Mucosa of stomach (tissue), 1 donor: Measurements from ENCODE around the gene APLF.

Experiments
- H3K27me3 ChIP-seq: one replicate; pipeline ENCODE4 v1.7.0; 2013; ENCODE audit warnings: mild to moderate bottlenecking, low read length; ENCODE audit not compliant: control insufficient read depth, insufficient read depth
- H3K36me3 ChIP-seq: one replicate; pipeline ENCODE4 v1.7.0; 2013; ENCODE audit warnings: low read length; ENCODE audit not compliant: control insufficient read depth, insufficient read depth
- H3K4me1 ChIP-seq: one replicate; pipeline ENCODE4 v1.7.0; 2013; ENCODE audit warnings: mild to moderate bottlenecking, low read length; ENCODE audit not compliant: control insufficient read depth, insufficient read depth
- H3K4me3 ChIP-seq: one replicate; pipeline ENCODE4 v1.7.0; 2013; ENCODE audit warnings: low read length
- H3K9ac ChIP-seq: one replicate; pipeline ENCODE4 v1.7.0; 2013; ENCODE audit warnings: mild to moderate bottlenecking, low read length, moderate library complexity
- H3K9me3 ChIP-seq: one replicate; pipeline ENCODE4 v1.7.0; 2013; ENCODE audit warnings: mild to moderate bottlenecking, low read length, moderate library complexity; ENCODE audit not compliant: control insufficient read depth
- donor health status: Pancreatic carcinoma.

Gene APLF

DNA sequence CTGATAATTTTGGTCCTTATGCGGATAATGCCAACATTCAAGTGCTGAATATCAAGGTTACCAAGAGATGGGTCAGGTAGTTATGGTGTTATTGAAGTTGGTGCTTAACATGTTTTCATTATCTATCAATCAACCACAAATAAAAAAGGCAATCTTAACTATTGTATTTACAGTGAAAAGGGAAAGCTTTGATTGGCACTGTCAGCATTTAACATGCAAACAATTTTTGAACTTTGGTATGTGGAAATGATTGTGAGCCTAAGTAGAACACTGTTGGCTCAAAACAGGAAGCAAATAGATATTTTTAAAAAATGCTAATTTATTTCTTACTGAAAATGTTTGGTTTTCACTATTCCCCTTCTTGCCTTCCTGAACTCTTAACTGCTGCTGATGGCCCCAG lies 21.9 kb downstream of the APLF start:
- Histone ChIP-seq H3K9ac (no peak overlapping the region), H3K4me3 (no peak overlapping the region), H3K9me3 (no peaks in the 10 kb centered on the region), H3K36me3 (no peaks in the 10 kb centered on the region), H3K4me1 (peaks cover 4% of the 10 kb centered on the region), H3K27me3 (no peaks in the 10 kb centered on the region)

DNA sequence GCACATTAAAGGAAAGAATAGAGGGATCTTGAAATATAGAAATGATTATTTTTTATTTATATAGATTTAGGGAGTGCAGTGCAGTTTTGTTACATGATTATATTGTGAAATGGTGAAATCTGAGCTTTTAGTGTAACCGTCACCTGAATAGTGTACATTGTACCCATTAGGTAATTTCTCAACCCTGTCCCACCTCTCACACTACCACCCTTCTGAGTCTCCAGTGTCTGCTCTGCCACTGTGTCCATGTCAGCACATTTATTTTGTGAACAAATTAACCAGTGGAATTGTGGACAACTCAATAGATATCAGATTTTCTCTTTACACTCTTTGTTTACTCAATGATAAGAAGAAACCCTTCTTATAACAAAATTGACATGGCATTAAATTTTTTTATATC lies 24.2 kb downstream of the APLF start:
- peaks cover 4% of the 10 kb centered on the region for H3K4me1 ChIP-seq
- H3K9me3 ChIP-seq, result no peaks in the 10 kb centered on the region
- H3K4me3 ChIP-seq, result no peak overlapping the region
- no peaks in the 10 kb centered on the region for H3K36me3 ChIP-seq
- no peak overlapping the region for H3K9ac ChIP-seq
- no peaks in the 10 kb centered on the region for H3K27me3 ChIP-seq

DNA sequence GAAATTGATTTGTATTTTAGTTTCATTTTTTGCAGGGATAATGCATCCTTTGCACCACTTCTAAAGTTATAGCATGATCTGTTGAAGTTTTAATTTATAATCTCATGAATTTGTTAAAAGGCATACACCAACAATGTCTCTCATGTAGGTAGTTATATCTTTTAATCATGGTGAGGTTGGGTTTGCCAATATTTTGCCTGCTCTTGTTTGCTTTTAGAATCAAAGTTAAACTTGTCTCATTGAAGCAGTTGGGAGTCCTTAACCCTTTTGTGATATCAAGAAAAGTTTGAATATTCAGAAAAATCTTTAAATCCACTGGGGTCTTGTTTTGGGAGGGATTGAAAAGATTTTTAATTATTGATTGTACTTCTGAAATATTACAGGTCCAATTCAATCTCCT lies 31.7 kb downstream of the APLF start:
- no peaks in the 10 kb centered on the region for H3K36me3 ChIP-seq
- no peak overlapping the region for H3K4me3 ChIP-seq
- H3K4me1 ChIP-seq, result no peaks in the 10 kb centered on the region
- no peak overlapping the region for H3K9ac ChIP-seq
- no peaks in the 10 kb centered on the region for H3K27me3 ChIP-seq
- no peaks in the 10 kb centered on the region for H3K9me3 ChIP-seq

DNA sequence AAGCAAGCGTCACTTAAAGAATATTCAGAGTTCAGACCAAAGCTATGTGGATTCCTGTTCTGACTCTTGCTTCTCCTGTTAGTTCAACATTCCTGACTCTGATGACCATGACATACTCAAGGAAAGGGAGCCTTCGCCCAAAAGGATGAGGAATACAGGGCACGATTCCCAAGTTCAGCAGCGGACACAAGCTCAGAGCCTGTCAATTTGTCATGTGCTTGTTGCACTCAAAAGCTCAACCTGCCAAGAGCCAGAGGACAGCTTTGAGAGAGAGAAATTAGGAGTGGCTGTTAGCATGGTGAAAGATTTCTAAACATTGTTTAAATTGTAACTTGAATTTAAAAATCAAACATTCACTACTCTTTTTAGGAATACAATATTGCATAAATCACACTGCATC lies 33.3 kb downstream of the APLF start:
- H3K4me1 ChIP-seq, result no peaks in the 10 kb centered on the region
- H3K9ac ChIP-seq, result no peak overlapping the region
- H3K9me3 ChIP-seq, result no peaks in the 10 kb centered on the region
- no peaks in the 10 kb centered on the region for H3K27me3 ChIP-seq
- H3K4me3 ChIP-seq, result no peak overlapping the region
- no peaks in the 10 kb centered on the region for H3K36me3 ChIP-seq

DNA sequence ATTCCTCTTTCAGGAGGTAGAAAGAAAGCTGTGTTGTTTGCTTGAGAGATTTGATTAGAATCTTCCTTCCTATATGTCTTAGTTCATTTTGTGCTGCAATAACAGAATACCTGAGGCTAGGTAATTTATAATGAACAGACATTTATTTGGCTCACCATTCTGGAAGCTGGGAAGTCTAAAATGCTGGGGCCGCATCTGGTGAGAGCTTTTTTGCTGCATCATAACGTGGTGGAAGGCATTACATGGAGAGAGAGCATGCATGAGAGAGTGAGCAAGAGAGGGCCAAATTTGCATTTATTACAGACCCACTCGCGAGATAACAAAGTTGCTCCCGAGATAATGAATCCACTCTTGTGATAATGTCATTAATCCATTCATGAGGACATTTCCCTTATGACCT lies 34.4 kb downstream of the APLF start:
- no peaks in the 10 kb centered on the region for H3K9me3 ChIP-seq
- H3K27me3 ChIP-seq, result no peaks in the 10 kb centered on the region
- H3K36me3 ChIP-seq, result no peaks in the 10 kb centered on the region
- H3K9ac ChIP-seq, result no peak overlapping the region
- H3K4me3 ChIP-seq, result no peak overlapping the region
- no peaks in the 10 kb centered on the region for H3K4me1 ChIP-seq

DNA sequence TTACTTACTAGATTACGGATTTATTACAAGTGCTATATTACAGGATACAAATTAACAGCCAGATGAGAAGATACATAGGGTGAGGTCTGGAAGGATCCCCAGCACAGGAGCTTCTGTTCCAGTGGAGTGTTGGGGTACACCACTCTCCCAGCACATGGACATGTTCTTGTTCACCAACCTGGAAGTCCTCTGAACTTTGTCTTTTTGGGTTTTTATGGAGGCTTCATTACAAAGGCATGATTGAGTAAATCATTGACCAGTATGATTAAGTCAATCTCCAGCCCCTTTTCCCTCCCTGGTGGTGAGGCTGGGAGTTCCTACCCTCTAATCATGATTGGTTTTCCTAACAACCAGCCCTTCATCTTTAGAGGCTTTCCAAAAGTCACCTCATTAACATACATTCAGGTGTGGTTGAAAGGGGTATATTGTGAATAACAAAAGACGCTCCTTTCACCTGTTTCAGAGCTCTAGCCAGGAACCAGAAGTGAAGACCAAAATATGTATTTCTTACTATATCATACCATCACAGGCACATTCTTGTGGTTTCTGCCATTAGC lies 38.3 kb downstream of the APLF start:
- Histone ChIP-seq H3K4me3 (no peak overlapping the region), H3K9ac (no peak overlapping the region), H3K36me3 (no peaks in the 10 kb centered on the region), H3K9me3 (no peaks in the 10 kb centered on the region), H3K27me3 (no peaks in the 10 kb centered on the region), H3K4me1 (no peaks in the 10 kb centered on the region)

DNA sequence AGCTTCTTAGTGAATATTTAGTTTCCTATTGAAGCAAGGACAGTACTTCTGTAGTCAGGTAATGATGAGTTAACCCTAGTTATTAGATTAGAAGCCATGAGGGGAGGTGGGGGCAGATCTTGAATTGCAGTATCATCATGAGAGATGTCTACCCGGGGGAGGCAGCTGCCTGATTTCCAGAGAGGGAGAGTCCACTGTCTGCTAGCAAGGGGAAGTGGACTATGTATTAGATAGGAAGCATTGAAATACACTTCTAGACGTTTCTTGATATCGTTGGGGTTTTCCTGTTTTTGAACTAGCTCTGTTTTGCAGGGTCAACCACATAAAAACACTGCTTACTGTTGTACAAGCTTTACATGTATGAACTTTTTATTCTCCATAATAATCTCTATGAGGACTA lies 38.8 kb downstream of the APLF start:
- no peaks in the 10 kb centered on the region for H3K36me3 ChIP-seq
- no peak overlapping the region for H3K9ac ChIP-seq
- no peaks in the 10 kb centered on the region for H3K4me1 ChIP-seq
- no peak overlapping the region for H3K4me3 ChIP-seq
- H3K9me3 ChIP-seq, result no peaks in the 10 kb centered on the region
- no peaks in the 10 kb centered on the region for H3K27me3 ChIP-seq

DNA sequence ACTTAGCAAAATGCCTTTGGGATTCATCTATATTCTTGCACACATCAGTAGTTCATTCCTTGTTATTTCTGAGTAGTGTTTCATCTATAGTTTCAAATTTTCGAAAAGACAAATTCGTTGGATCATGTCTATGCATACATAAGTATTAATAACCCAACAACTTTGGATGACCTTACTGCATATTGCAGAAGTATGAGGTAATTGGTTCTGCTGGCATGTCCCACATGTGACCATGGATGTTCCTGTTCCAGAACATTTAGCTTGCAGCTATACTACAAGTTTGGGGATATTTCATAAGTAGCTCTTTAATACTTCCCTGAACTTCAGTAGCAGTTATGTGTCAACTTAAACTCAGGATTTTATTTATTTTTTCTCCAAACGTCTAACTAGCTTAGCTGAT lies 44.9 kb downstream of the APLF start:
- H3K4me3 ChIP-seq, result no peak overlapping the region
- no peaks in the 10 kb centered on the region for H3K36me3 ChIP-seq
- no peak overlapping the region for H3K9ac ChIP-seq
- H3K9me3 ChIP-seq, result no peaks in the 10 kb centered on the region
- H3K4me1 ChIP-seq, result no peaks in the 10 kb centered on the region
- no peaks in the 10 kb centered on the region for H3K27me3 ChIP-seq

DNA sequence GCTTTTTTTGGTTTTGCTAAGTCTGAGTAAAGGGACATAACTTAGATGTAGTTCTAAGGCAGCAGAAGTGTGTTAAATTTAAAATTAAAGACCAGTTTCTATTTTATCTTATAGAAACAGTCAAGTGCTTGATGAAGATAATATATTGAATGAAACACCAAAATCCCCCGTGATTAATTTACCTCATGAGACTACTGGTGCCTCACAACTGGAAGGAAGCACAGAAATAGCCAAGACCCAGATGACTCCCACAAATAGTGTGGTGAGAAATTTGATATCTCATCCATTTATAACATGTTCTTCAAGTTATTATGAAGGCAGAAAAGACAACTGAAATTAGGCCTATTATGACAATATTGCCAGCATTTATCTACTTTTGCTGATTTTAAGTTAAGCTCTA lies 45.6 kb downstream of the APLF start:
- H3K36me3 ChIP-seq, result no peaks in the 10 kb centered on the region
- H3K9me3 ChIP-seq, result no peaks in the 10 kb centered on the region
- H3K4me1 ChIP-seq, result no peaks in the 10 kb centered on the region
- H3K4me3 ChIP-seq, result no peak overlapping the region
- no peaks in the 10 kb centered on the region for H3K27me3 ChIP-seq
- H3K9ac ChIP-seq, result no peak overlapping the region

DNA sequence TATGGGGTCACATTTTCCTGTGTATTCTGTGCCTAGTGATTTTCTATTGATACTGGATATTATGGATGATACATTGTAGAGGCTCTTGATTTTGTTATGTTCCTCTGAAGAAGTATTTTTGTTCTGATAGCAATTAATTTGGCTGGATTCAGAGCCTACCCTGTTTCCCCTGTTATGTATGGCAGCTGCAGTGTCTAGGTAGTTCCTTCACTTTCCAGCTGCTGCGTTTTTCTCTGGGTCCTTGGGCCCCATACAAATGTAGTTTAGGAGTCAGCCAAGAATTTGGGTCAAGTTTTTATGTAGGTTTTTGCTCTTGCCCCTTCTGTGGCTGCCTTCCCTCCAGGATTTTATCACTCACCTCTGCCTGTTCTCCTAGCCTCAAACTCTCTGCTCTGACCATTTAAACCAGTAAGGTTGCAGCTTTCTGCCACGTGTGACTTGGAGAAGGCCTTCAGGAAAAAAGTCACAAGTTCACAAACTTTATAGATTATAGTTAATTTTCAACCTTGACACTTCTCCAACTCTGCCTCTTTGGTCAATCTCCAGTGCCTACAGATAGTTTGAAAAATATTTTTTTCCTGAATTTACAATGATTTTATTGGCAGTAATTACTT lies 47.0 kb downstream of the APLF start:
- Histone ChIP-seq H3K9ac (no peak overlapping the region), H3K27me3 (no peaks in the 10 kb centered on the region), H3K4me1 (no peaks in the 10 kb centered on the region), H3K36me3 (no peaks in the 10 kb centered on the region), H3K9me3 (no peaks in the 10 kb centered on the region), H3K4me3 (no peak overlapping the region)

DNA sequence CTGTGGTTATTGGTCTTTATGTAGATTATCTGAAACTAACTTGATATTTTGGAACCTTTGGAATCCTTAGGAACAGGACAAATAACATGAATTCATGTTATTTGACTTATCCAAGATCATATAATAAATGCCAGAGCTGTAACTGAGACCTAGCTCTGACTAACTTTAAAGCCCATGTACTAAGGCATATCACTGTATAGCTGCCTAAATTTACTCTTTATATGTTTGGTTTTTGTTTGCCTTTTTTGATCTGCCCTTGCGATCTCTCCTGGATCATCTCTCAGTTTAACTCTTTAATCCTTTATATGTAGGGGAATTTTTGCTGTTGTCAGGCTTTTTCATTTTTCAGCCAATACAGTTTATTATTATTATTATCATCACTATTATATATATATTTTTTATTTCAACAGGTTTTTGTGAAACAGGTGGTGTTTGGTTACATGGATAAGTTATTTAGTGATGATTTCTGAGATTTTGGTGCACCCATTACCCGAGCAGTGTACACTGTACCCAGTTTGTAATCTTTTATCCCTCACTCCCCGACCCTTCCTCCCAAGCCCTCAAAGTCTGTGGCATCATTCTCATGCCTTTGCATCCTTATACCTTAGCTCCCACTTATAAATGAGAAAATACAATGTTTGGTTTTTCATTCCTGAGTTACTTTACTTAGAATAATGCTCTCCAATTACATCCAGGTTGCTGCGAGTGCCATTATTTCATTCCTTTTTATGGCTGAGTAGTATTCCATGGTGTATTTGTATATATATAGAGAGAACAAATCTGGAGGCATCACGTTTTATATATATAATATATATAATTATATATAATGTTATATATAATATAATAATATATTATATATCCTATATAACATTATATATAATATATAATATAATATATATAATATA lies 48.9 kb downstream of the APLF start:
- Histone ChIP-seq H3K9me3 (no peaks in the 10 kb centered on the region), H3K9ac (no peak overlapping the region), H3K4me1 (no peaks in the 10 kb centered on the region), H3K27me3 (no peaks in the 10 kb centered on the region), H3K36me3 (no peaks in the 10 kb centered on the region), H3K4me3 (no peak overlapping the region)

DNA sequence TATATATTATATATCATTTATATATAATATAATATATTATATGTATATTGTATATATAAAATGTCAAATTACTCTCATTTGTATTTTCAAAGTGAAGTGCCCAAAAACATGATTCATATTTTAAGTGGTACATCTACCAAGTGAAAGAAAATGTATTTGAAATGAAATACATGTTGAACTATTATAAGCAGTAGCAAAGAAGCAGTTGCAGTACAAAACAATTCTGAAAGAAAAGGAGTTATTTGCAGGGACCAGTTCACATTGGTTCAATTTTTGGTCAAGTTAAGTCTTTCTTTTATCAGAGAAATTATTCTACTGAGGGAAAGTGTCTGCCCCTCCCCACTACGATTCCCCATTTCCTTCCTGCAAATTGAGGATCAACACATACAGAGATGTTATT lies 51.9 kb downstream of the APLF start:
- no peaks in the 10 kb centered on the region for H3K36me3 ChIP-seq
- H3K9me3 ChIP-seq, result no peaks in the 10 kb centered on the region
- H3K4me3 ChIP-seq, result no peak overlapping the region
- no peaks in the 10 kb centered on the region for H3K4me1 ChIP-seq
- no peak overlapping the region for H3K9ac ChIP-seq
- no peaks in the 10 kb centered on the region for H3K27me3 ChIP-seq
